IMR-90 (cell line): Measurements from ENCODE around the gene TOR4A.

Experiments
- CEBPB ChIP-seq: IDR thresholded peaks from 2 replicates; pipeline ENCODE4 v1.6.1; 2012; ENCODE audit warnings: low read depth, low read length, improper control_type of control experiment
- CTCF ChIP-seq: conservative IDR thresholded peaks from 2 replicates; pipeline ENCODE4 v1.5.1; 2012; ENCODE audit warnings: mild to moderate bottlenecking, low read depth, low read length, improper control_type of control experiment
- MXI1 ChIP-seq: IDR thresholded peaks from 2 replicates; pipeline ENCODE4 v1.6.1; 2012; ENCODE audit warnings: low read depth, mild to moderate bottlenecking, low read length, moderate library complexity, borderline replicate concordance
- NFE2L2 ChIP-seq: fragments of 150-350 bp; IDR thresholded peaks from 2 replicates; pipeline ENCODE4 v1.6.1; 2016; ENCODE audit warnings: low read depth, mild to moderate bottlenecking, low read length
- POLR2A ChIP-seq: IDR thresholded peaks from 2 replicates; pipeline ENCODE4 v1.6.1; 2012; ENCODE audit warnings: mild to moderate bottlenecking, low read depth, low read length
- RAD21 ChIP-seq: IDR thresholded peaks from 2 replicates; pipeline ENCODE4 v1.6.1; 2012; ENCODE audit warnings: low read length, improper control_type of control experiment
- RCOR1 ChIP-seq: IDR thresholded peaks from 2 replicates; pipeline ENCODE4 v1.6.1; 2012; ENCODE audit warnings: mild to moderate bottlenecking, low read length, improper control_type of control experiment; ENCODE audit not compliant: insufficient replicate concordance
- RFX5 ChIP-seq: IDR thresholded peaks from 2 replicates; pipeline ENCODE4 v1.8.0; 2012; ENCODE audit warnings: low read depth, mild to moderate bottlenecking, low read length, moderate library complexity
- SMC3 ChIP-seq: fragments of 150-350 bp; IDR thresholded peaks from 2 replicates; pipeline ENCODE4 v1.6.1; 2016; ENCODE audit warnings: low read depth, mild to moderate bottlenecking, antibody characterized with exemption, low read length, moderate library complexity
- USF2 ChIP-seq: fragments of 150-350 bp; IDR thresholded peaks from 2 replicates; pipeline ENCODE4 v1.6.1; 2017; ENCODE audit warnings: mild to moderate bottlenecking, antibody characterized with exemption, low read length, low read depth

- TF ChIP-seq CTCF: no peak
- no peak for TF ChIP-seq POLR2A
- no peak for TF ChIP-seq RFX5
- no peak for TF ChIP-seq USF2
- no peak for TF ChIP-seq RAD21
- no peak for TF ChIP-seq RCOR1
- no peak for TF ChIP-seq MXI1
- TF ChIP-seq NFE2L2: no peak
- no peak for TF ChIP-seq CEBPB
- no peak for TF ChIP-seq SMC3
Measured at GRCh38 chr9:137312852-137313325, 35.4 kb downstream of the TOR4A start.
